Measurements from ENCODE around the gene LDB2. TPM values are rescaled to one million over a fixed set of nuclear protein-coding genes. Genes with fewer than 3 reads are reported as not detected.

The LDB2 gene
- total RNA-seq, 3 donors from 2014 or later, result 4.7 to 19.9 (median 9.3) TPM

DNA sequence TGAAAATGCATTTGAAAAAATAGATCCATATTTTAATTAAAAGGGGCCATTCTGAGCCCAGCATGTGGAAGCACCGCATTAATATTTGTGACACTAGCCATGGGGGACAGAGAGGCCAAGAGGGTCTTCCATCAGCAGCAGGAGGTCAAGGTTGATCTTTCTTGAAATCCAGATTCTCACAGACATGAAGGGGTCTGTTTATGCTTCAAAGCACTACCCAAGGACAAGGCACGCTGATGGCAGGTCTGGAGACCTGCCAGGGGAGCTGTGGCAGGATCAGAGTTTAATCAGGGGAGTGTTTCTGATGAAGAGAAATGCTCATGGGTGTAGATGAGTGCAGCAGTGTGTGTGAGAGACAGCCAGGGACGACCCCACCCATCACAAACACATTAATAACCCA is 243.3 kb downstream of the LDB2 start:
- no peaks in the 10 kb centered on the region for H3K9me3 ChIP-seq
- no peaks in the 10 kb centered on the region for H3K36me3 ChIP-seq (ENCODE audit: low read depth)
- H3K4me3 ChIP-seq, result no peak overlapping the region
- DNase-seq (no peak), ATAC-seq (no peak)
- intact Hi-C loops (cut with DNase I, micrococcal nuclease), result no loop called here
- TF ChIP-seq CTCF (IDR thresholded peaks at IDR 0.05), result no peak
- no peaks in the 10 kb centered on the region for H3K4me1 ChIP-seq (ENCODE audit: low read depth)

GRCh38 chr4:16652732-16653305 is 245.6 kb downstream of the LDB2 start:
- intact Hi-C loops (cut with DNase I, micrococcal nuclease), result no loop called here
- ATAC-seq, result no peak
- H3K36me3 ChIP-seq (ENCODE audit: low read depth), result no peaks in the 10 kb centered on the region
- H3K4me3 ChIP-seq, result no peak overlapping the region
- no peak for DNase-seq
- TF ChIP-seq CTCF (IDR thresholded peaks at IDR 0.05), result no peak
- H3K9me3 ChIP-seq, result no peaks in the 10 kb centered on the region
- H3K4me1 ChIP-seq (ENCODE audit: low read depth), result no peaks in the 10 kb centered on the region

- intact Hi-C loops (cut with DNase I, micrococcal nuclease), result no loop called here
- no peak for TF ChIP-seq CTCF (IDR thresholded peaks at IDR 0.05)
- ATAC-seq, result no peak
Measured at GRCh38 chr4:16646459-16646858, 252.0 kb downstream of the LDB2 start.

GRCh38 chr4:16643893-16644292 is 254.6 kb downstream of the LDB2 start:
- intact Hi-C loops (cut with DNase I, micrococcal nuclease), result no loop called here
- no peak for TF ChIP-seq CTCF (IDR thresholded peaks at IDR 0.05)
- no peak overlapping the region for H3K4me3 ChIP-seq
- DNase-seq (no peak), ATAC-seq (no peak)
- H3K4me1 ChIP-seq (ENCODE audit: low read depth), result no peaks in the 10 kb centered on the region
- H3K36me3 ChIP-seq (ENCODE audit: low read depth), result no peaks in the 10 kb centered on the region
- no peaks in the 10 kb centered on the region for H3K9me3 ChIP-seq

More at GRCh38 chr4:16646459-16646858, 252.0 kb downstream of the LDB2 start:
- no peak for DNase-seq
- Histone ChIP-seq H3K36me3 (ENCODE audit: low read depth) (no peaks in the 10 kb centered on the region), H3K4me3 (no peak overlapping the region), H3K9me3 (no peaks in the 10 kb centered on the region), H3K4me1 (ENCODE audit: low read depth) (no peaks in the 10 kb centered on the region)

DNA sequence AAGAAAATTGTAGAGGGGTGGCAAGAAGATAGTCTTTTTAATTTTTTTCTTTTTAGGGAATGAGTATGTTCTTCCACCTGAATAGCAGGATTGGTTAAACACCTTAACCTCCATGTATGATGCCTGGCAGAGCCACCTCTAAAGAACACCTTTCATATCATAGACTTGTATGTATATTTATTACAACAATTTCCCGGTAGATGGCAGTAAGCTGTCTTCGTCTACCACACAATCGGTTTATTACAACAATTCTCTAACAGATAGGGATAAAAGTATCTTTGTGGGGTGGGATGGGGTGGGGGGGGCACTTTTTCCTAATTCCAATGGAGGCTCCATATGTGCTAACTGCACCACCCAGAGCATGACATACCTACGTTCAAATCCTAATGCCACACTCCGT is 255.5 kb downstream of the LDB2 start:
- ATAC-seq (no peak), DNase-seq (no peak)
- intact Hi-C loops (cut with DNase I, micrococcal nuclease), result no loop called here
- no peaks in the 10 kb centered on the region for H3K4me1 ChIP-seq (ENCODE audit: low read depth)
- no peak overlapping the region for H3K4me3 ChIP-seq
- no peaks in the 10 kb centered on the region for H3K9me3 ChIP-seq
- no peaks in the 10 kb centered on the region for H3K36me3 ChIP-seq (ENCODE audit: low read depth)
- TF ChIP-seq CTCF (IDR thresholded peaks at IDR 0.05), result no peak

- Histone ChIP-seq H3K4me1 (ENCODE audit: low read depth) (no peaks in the 10 kb centered on the region), H3K36me3 (ENCODE audit: low read depth) (no peaks in the 10 kb centered on the region), H3K9me3 (no peaks in the 10 kb centered on the region), H3K4me3 (no peak overlapping the region)
- intact Hi-C loops (cut with DNase I, micrococcal nuclease), result no loop called here
- no peak for DNase-seq
- no peak for ATAC-seq
- TF ChIP-seq CTCF (IDR thresholded peaks at IDR 0.05), result no peak
Measured at GRCh38 chr4:16641971-16642370, 256.5 kb downstream of the LDB2 start.

Measured in mucosa of descending colon (tissue), 3 donors.